ENCODE measurements around the gene INSIG1. TPM values are rescaled to one million over a fixed set of nuclear protein-coding genes. Genes with fewer than 3 reads are reported as not detected.

The INSIG1 gene
- total RNA-seq, 4 donors from 2014 or later = 40.1 to 151 (median 79.5) TPM

GRCh38 chr7:155270861-155271260 is 26.8 kb upstream of the INSIG1 start:
- whole genome bisulfite sequencing, 2 donors = 74 to 79% methylated on average over 3 of the region's 3 CpGs

DNA sequence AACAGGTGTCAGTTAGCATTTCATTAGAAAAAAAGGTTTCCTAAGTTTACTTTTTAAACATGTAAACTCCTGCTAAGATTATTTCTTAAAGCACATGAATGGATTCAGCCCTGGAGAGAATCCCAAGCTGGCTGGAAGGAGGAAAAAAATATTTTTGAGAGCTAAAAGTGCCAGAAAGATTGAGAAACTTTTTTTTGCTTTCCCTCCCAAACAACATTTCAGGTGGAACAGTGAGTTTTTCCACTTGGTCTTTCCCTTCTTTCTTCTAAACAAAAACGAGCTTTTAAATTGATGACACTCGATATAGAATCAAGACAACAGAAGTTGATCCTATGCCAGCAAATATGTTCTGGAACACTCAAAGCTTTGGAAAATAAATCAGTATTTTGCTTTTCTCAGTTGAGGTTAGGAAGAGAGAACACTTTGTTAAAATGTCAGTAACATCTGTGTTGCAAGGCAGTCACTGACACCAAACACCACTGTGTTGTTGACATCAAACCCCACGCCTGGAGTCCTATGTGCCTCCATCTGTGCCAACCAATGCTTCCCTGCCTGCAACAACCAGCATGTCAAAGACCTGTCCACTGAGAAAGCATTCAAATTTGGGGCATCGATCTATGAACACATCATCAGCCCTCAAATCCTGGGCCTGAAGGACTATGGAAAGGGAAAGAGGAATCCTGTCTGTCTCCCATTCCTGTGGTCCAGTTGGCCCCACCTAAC is 22.9 kb upstream of the INSIG1 start:
- no peak overlapping the region for H3K4me3 ChIP-seq (ENCODE audit: low read depth, poor library complexity, severe bottlenecking)
- intact Hi-C loops (cut with DNase I; ENCODE audit: low total_unique reads) = no loop called here
- no peak for DNase-seq (ENCODE audit: low spot score in 2 of 2)
- 45 to 54% methylated on average over 4 of the region's 4 CpGs for WGBS, 2 donors
- TF ChIP-seq POLR2A (IDR thresholded peaks at IDR 0.05) = no peak
- TF ChIP-seq CTCF (IDR thresholded peaks at IDR 0.05) = no peak

More at GRCh38 chr7:155270861-155271260, 26.8 kb upstream of the INSIG1 start:
- DNase-seq (ENCODE audit: low spot score in 2 of 2) = no peak
- intact Hi-C loops (cut with DNase I; ENCODE audit: low total_unique reads) = no loop called here
- TF ChIP-seq CTCF (IDR thresholded peaks at IDR 0.05) (no peak), POLR2A (IDR thresholded peaks at IDR 0.05) (no peak)
- no peak overlapping the region for H3K4me3 ChIP-seq (ENCODE audit: low read depth, poor library complexity, severe bottlenecking)

GRCh38 chr7:155276042-155276799 is 21.5 kb upstream of the INSIG1 start:
- TF ChIP-seq POLR2A (IDR thresholded peaks at IDR 0.05) = no peak
- no peak for TF ChIP-seq CTCF (IDR thresholded peaks at IDR 0.05)
- 89 to 90% methylated on average over 19 of the region's 19 CpGs for WGBS, 2 donors
- no peak overlapping the region for H3K4me3 ChIP-seq (ENCODE audit: low read depth, poor library complexity, severe bottlenecking)
- DNase-seq (ENCODE audit: low spot score in 2 of 2) = no peak
- intact Hi-C loops (cut with DNase I; ENCODE audit: low total_unique reads) = no loop called here

GRCh38 chr7:155276800-155277375 is 20.8 kb upstream of the INSIG1 start:
- intact Hi-C loops (cut with DNase I; ENCODE audit: low total_unique reads) = no loop called here
- TF ChIP-seq POLR2A (IDR thresholded peaks at IDR 0.05) = no peak
- TF ChIP-seq CTCF (IDR thresholded peaks at IDR 0.05) = no peak
- 71 to 75% methylated on average over 12 of the region's 12 CpGs for WGBS, 2 donors
- DNase-seq (ENCODE audit: low spot score in 2 of 2) = no peak
- H3K4me3 ChIP-seq (ENCODE audit: low read depth, poor library complexity, severe bottlenecking) = no peak overlapping the region

DNA sequence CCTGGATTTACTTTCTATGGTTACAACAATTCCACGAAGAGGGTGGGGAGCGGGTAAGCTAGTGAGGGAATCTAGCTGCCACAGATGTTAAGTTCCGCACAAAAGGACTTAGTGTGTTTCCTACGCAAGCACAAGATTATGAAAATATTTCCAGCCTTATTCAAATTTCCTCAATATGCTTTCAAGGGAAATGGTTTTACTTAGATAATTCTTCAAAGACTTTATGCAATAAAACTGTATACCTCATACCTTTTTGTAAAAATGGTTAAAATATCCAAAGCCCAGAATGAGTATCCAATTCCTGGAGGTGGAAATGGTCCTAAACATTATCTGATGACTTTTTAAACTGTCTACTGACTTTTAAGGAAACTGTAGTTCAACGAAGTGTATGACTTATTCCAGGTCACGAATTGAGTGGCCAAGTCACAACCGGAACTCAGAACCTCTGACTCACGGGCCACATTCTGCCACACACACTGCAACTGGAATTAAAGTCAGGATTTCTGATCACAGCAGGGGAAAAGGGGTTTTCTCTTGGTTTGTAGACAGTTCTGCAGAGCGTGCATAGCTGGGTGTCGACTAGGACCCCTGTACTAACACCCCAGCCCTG is 20.2 kb upstream of the INSIG1 start:
- intact Hi-C loops (cut with DNase I; ENCODE audit: low total_unique reads) = no loop called here
- 78 to 81% methylated on average over 10 of the region's 10 CpGs for WGBS, 2 donors
- no peak overlapping the region for H3K4me3 ChIP-seq (ENCODE audit: low read depth, poor library complexity, severe bottlenecking)
- TF ChIP-seq POLR2A (IDR thresholded peaks at IDR 0.05) = no peak
- TF ChIP-seq CTCF (IDR thresholded peaks at IDR 0.05) = no peak
- DNase-seq (ENCODE audit: low spot score in 2 of 2) = no peak
